HCT116 (cell line): ENCODE data around the gene SFR1. TPM values are rescaled to one million over a fixed set of nuclear protein-coding genes. Genes with fewer than 3 reads are reported as not detected.

ENCODE experiments used
- ATAC-seq: fragments of 200-7000 bp; cut with Tn5 transposase; 2 replicates; pipeline ENCODE4 v1.9.1; 2020; ENCODE audit warnings: mild to moderate bottlenecking, moderate library complexity
- BruUV-seq: library from RNA; stranded (reverse); fragments of 400-500 nt; replicated peaks from 2 replicates; lab custom pipeline; 2021; lab: Mats Ljungman, UMichigan
- CTCF ChIA-PET: fragments of 300-600 bp; sonication (Branson Sonifier 250); formaldehyde crosslinking; loops from one replicate; lab custom pipeline; 2021; ENCODE audit warnings: antibody characterized with exemption; lab: Charles Lee
- POLR2A ChIA-PET: fragments of 300-600, 350-600 bp; sonication (Branson Sonifier 250); formaldehyde crosslinking; loops from one replicate; lab custom pipeline; 2021; ENCODE audit warnings: antibody characterized with exemption; lab: Charles Lee
- RAD21 ChIA-PET, 2 experiments: fragments of 300-600 bp; sonication (Branson Sonifier 250); formaldehyde crosslinking; loops; one replicate each; lab custom pipeline; 2023; ENCODE audit warnings: low total read pairs in 2 of 2; ENCODE audit not compliant: uncharacterized antibody in 2 of 2, unreplicated experiment in 2 of 2, low non-redundant PET in 1 of 2; lab: Charles Lee
- DNase-seq: peaks from one replicate; pipeline ENCODE4 v3.0.0-alpha.2; 2010; ENCODE audit warnings: low read depth, low spot score
- H2AFZ ChIP-seq: fragments of 200-600 bp; shearing (Covaris generic), sonication (generic); 2 replicates; pipeline ENCODE4 v1.6.1; 2017; ENCODE audit warnings: low read depth, mixed run types, mixed read lengths, antibody characterized with exemption, low read length; ENCODE audit not compliant: poor library complexity, severe bottlenecking
- H3K27ac ChIP-seq: 2 replicates; pipeline ENCODE4 v1.5.1; 2012; ENCODE audit warnings: low read depth, low read length
- H3K27me3 ChIP-seq: fragments of 200-600 bp; sonication (generic); 2 replicates; pipeline ENCODE4 v1.6.1; 2016; ENCODE audit warnings: mixed run types, low read length, mixed read lengths; ENCODE audit not compliant: insufficient read depth
- H3K36me3 ChIP-seq, 2 experiments: fragments of 200-500 bp in 1 of 2; fragments of 200-600 bp in 1 of 2; sonication (Bioruptor generic) in 1 of 2; sonication (generic) in 1 of 2; 2 replicates each; pipeline versions ENCODE4 v1.5.1 to v1.6.1; 2014 to 2016; ENCODE audit warnings: low read length in 2 of 2, inconsistent platforms in 1 of 2, mixed read lengths in 1 of 2, mixed run types in 1 of 2; ENCODE audit not compliant: insufficient read depth in 2 of 2, control insufficient read depth in 1 of 2
- H3K4me1 ChIP-seq, 2 experiments: fragments of 200-600 bp in 1 of 2; sonication (generic) in 1 of 2; 2 replicates each; pipeline versions ENCODE4 v1.5.1 to v1.6.1; 2012 to 2017; ENCODE audit warnings: low read length in 2 of 2, inconsistent platforms in 1 of 2, mild to moderate bottlenecking in 1 of 2, mixed read lengths in 1 of 2, mixed run types in 1 of 2, moderate library complexity in 1 of 2; ENCODE audit not compliant: insufficient read depth in 2 of 2, control insufficient read depth in 1 of 2
- H3K4me2 ChIP-seq: fragments of 200-600 bp; sonication (generic); 2 replicates; pipeline ENCODE4 v1.6.1; 2017; ENCODE audit warnings: mixed run types, low read length, mixed read lengths
- H3K4me3 ChIP-seq, 2 experiments: fragments of 200-600 bp in 1 of 2; sonication (generic) in 1 of 2; replicated peaks in 1 of 2; 2 replicates each; pipeline ENCODE4 v1.5.1; 2011 to 2016; ENCODE audit warnings: low read length in 2 of 2, control low read depth in 1 of 2, low read depth in 1 of 2, mild to moderate bottlenecking in 1 of 2, mixed read lengths in 1 of 2, mixed run types in 1 of 2
- H3K79me2 ChIP-seq: fragments of 200-600 bp; sonication (generic); 2 replicates; pipeline ENCODE4 v1.6.1; 2017; ENCODE audit warnings: mild to moderate bottlenecking, mixed run types, low read length, moderate library complexity, mixed read lengths; ENCODE audit not compliant: insufficient read depth
- H3K9ac ChIP-seq: fragments of 200-600 bp; sonication (generic); 2 replicates; pipeline ENCODE4 v1.6.1; 2016; ENCODE audit warnings: low read length, mixed read lengths
- H3K9me2 ChIP-seq: fragments of 200-600 bp; sonication (generic), shearing (Covaris generic); 2 replicates; pipeline ENCODE4 v1.6.1; 2017; ENCODE audit warnings: mixed run types, mild to moderate bottlenecking, moderate library complexity; ENCODE audit not compliant: insufficient read depth
- H3K9me3 ChIP-seq, 2 experiments: fragments of 200-500 bp in 1 of 2; fragments of 200-600 bp in 1 of 2; sonication (Bioruptor generic) in 1 of 2; sonication (generic) in 1 of 2; 2 replicates each; pipeline ENCODE4 v1.6.1; 2014 to 2017; ENCODE audit warnings: low read length in 2 of 2, mixed read lengths in 2 of 2, inconsistent platforms in 1 of 2, low read depth in 1 of 2, mild to moderate bottlenecking in 1 of 2, mixed run types in 1 of 2, moderate library complexity in 1 of 2; ENCODE audit not compliant: control insufficient read depth in 1 of 2, insufficient read depth in 1 of 2
- H4K20me1 ChIP-seq: fragments of 200-600 bp; sonication (generic), shearing (Covaris generic); 2 replicates; pipeline ENCODE4 v1.6.1; 2017; ENCODE audit warnings: mixed run types, mild to moderate bottlenecking, moderate library complexity; ENCODE audit not compliant: insufficient read depth
- ATF3 ChIP-seq: IDR thresholded peaks from 2 replicates; pipeline ENCODE4 v1.6.1; 2012
- CBX3 ChIP-seq: IDR thresholded peaks from 2 replicates; pipeline ENCODE4 v1.6.1; 2012; ENCODE audit warnings: low read depth
- CEBPB ChIP-seq: IDR thresholded peaks from 2 replicates; pipeline ENCODE4 v1.6.1; 2012; ENCODE audit warnings: low read depth
- CTCF ChIP-seq, 3 experiments: fragments of 200-600 bp in 1 of 3; sonication (generic) in 1 of 3; IDR thresholded peaks in 2 of 3; conservative IDR thresholded peaks in 1 of 3; 2 replicates each; pipeline ENCODE4 v1.5.1; 2012 to 2017; ENCODE audit warnings: low read depth in 2 of 3, low read length in 2 of 3, antibody characterized with exemption in 1 of 3, borderline replicate concordance in 1 of 3, control low read depth in 1 of 3, mild to moderate bottlenecking in 1 of 3, mixed read lengths in 1 of 3, mixed run types in 1 of 3, moderate library complexity in 1 of 3; ENCODE audit not compliant: insufficient read depth in 1 of 3
- EGR1 ChIP-seq: IDR thresholded peaks from 2 replicates; pipeline ENCODE4 v1.6.1; 2012; ENCODE audit warnings: low read depth
- EZH2 ChIP-seq: fragments of 200-600 bp; sonication (generic); IDR thresholded peaks from 2 replicates; pipeline ENCODE4 v1.6.1; 2017; ENCODE audit warnings: antibody characterized with exemption, mixed run types
- JUND ChIP-seq: IDR thresholded peaks from 2 replicates; pipeline ENCODE4 v1.6.1; 2012
- MAX ChIP-seq: IDR thresholded peaks from 2 replicates; pipeline ENCODE4 v1.6.1; 2012
- POLR2A ChIP-seq: IDR thresholded peaks from 2 replicates; pipeline ENCODE4 v1.7.0; 2011; ENCODE audit warnings: borderline replicate concordance; ENCODE audit not compliant: insufficient read depth, insufficient read length; ENCODE audit errors: extremely low read depth
- POLR2AphosphoS5 ChIP-seq: IDR thresholded peaks from 2 replicates; pipeline ENCODE4 v1.6.1; 2011; ENCODE audit warnings: mild to moderate bottlenecking, low read depth, low read length, moderate library complexity
- RAD21 ChIP-seq: IDR thresholded peaks from 2 replicates; pipeline ENCODE4 v1.6.1; 2012; ENCODE audit warnings: low read depth, mild to moderate bottlenecking
- SIN3A ChIP-seq: IDR thresholded peaks from 2 replicates; pipeline ENCODE4 v1.6.1; 2012; ENCODE audit warnings: low read depth
- SRF ChIP-seq: IDR thresholded peaks from 2 replicates; pipeline ENCODE4 v1.6.1; 2012; ENCODE audit warnings: low read depth
- TCF7L2 ChIP-seq: IDR thresholded peaks from 2 replicates; pipeline ENCODE4 v1.7.0; 2011; ENCODE audit warnings: borderline replicate concordance, inconsistent platforms; ENCODE audit not compliant: insufficient read depth, insufficient read length; ENCODE audit errors: extremely low read depth
- YY1 ChIP-seq: IDR thresholded peaks from 2 replicates; pipeline ENCODE4 v1.6.1; 2011; ENCODE audit warnings: low read length, low read depth, moderate library complexity, mild to moderate bottlenecking; ENCODE audit not compliant: insufficient replicate concordance; ENCODE audit errors: extremely low read depth
- ZBTB33 ChIP-seq: IDR thresholded peaks from 2 replicates; pipeline ENCODE4 v1.6.1; 2011; ENCODE audit warnings: mild to moderate bottlenecking, low read length, moderate library complexity; ENCODE audit not compliant: insufficient replicate concordance; ENCODE audit errors: extremely low read depth
- ZFX ChIP-seq: fragments of 450-650 bp; IDR thresholded peaks from 2 replicates; pipeline ENCODE4 v1.6.1; 2017
- ZNF274 ChIP-seq: fragments of 200-500 bp; sonication (Bioruptor generic); IDR thresholded peaks from 2 replicates; pipeline ENCODE4 v1.6.1; 2014; ENCODE audit warnings: mild to moderate bottlenecking, low read depth, low read length, inconsistent platforms
- intact Hi-C: fragments of 100-400 bp; cut with micrococcal nuclease; formaldehyde crosslinking; loops from 2 replicates; pipeline ENCODE4 v1.10.0; 2022
- total RNA-seq: library from RNA; stranded (reverse); gene quantifications from one replicate; pipeline ENCODE4 v1.2.1, GENCODE V29; 2021; ENCODE audit not compliant: unreplicated experiment

The SFR1 gene
- total RNA-seq, 1 experiment from 2014 or later = 38.5 TPM

GRCh38 chr10:104076743-104077160 lies 45.2 kb upstream of the SFR1 start:
- CTCF ChIA-PET = no interaction called here
- no peak for TF ChIP-seq POLR2AphosphoS5
- no peak for TF ChIP-seq EGR1
- TF ChIP-seq JUND = no peak
- TF ChIP-seq SRF = no peak
- no peak for TF ChIP-seq TCF7L2
- Histone ChIP-seq H3K36me3 (no peaks in the 10 kb centered on the region), H4K20me1 (no peaks in the 10 kb centered on the region), H3K4me2 (peak overlapping the region; percentile 3; the same call in 1 of the 2 replicates), H3K27me3 (no peaks in the 10 kb centered on the region), H3K4me3 (no peak overlapping the region), H3K9me3 (no peaks in the 10 kb centered on the region), H3K9ac (no peak overlapping the region), H2AFZ (no peak overlapping the region), H3K9me2 (no peaks in the 10 kb centered on the region), H3K79me2 (no peaks in the 10 kb centered on the region), H3K27ac (no peak overlapping the region), H3K4me1 (peaks cover 13 to 20% of the 10 kb centered on the region in 2 experiments)
- ATAC-seq (no peak), DNase-seq (no peak)
- RAD21 ChIA-PET = no interaction called here
- POLR2A ChIA-PET = no interaction called here
- intact Hi-C loops = no loop called here
- BruUV-seq = no TSS peak

- Histone ChIP-seq H3K79me2 (no peaks in the 10 kb centered on the region), H3K4me3 (no peak overlapping the region), H3K27ac (no peak overlapping the region), H3K9ac (no peak overlapping the region), H3K9me2 (no peaks in the 10 kb centered on the region), H3K9me3 (no peaks in the 10 kb centered on the region), H4K20me1 (no peaks in the 10 kb centered on the region), H2AFZ (no peak overlapping the region), H3K36me3 (no peaks in the 10 kb centered on the region), H3K27me3 (no peaks in the 10 kb centered on the region), H3K4me2 (peak overlapping the region; percentile 3; the same call in 1 of the 2 replicates), H3K4me1 (peaks cover 13 to 20% of the 10 kb centered on the region in 2 experiments)
- DNase-seq = no peak
- POLR2A ChIA-PET = interaction anchor here (1.8 kb wide), 1 partner anchor 44 kb away, joined by 5 read pairs; the partner anchor contains the start of gene SFR1
- intact Hi-C loops = no loop called here
- BruUV-seq = no TSS peak
- ATAC-seq = peak; percentile 35; the same call in 1 of the 2 replicates
- CTCF ChIA-PET = interaction anchor here (1.6 kb wide), 1 partner anchor 44 kb away, joined by 5 read pairs; the partner anchor contains the start of gene SFR1
- RAD21 ChIA-PET = no interaction called here
- TF ChIP-seq MAX = no peak
- no peak for TF ChIP-seq ATF3
- no peak for TF ChIP-seq EGR1
- no peak for TF ChIP-seq ZBTB33
- no peak for TF ChIP-seq CBX3
- no peak for TF ChIP-seq CTCF (IDR thresholded peaks at IDR 0.05 in 2 of 3, conservative IDR thresholded peaks at IDR 0.05 in 1 of 3; ENCODE audit: borderline replicate concordance in 1 of 3, insufficient read depth in 1 of 3, low read depth in 2 of 3, low read length in 2 of 3)
- no peak for TF ChIP-seq RAD21
- no peak for TF ChIP-seq POLR2A
- TF ChIP-seq YY1 = no peak
- TF ChIP-seq ZFX = no peak
- no peak for TF ChIP-seq JUND
- no peak for TF ChIP-seq EZH2
- no peak for TF ChIP-seq CEBPB
- no peak for TF ChIP-seq SIN3A
- no peak for TF ChIP-seq ZNF274
- no peak for TF ChIP-seq SRF
These were observed 44.7 kb upstream of the SFR1 start for GRCh38 chr10:104077247-104077646.
